HG02973 (cell line): ENCODE results near the gene CNTFR.
A peak's percentile ranks its signal among the peaks of the same experiment; 100 is the strongest.

Source experiments
- ATAC-seq: cut with Tn5 transposase; IDR thresholded peaks from one replicate; pipeline ENCODE4 v1.9.1; 2021; ENCODE audit warnings: moderate library complexity; ENCODE audit not compliant: unreplicated experiment

The CNTFR gene

DNA sequence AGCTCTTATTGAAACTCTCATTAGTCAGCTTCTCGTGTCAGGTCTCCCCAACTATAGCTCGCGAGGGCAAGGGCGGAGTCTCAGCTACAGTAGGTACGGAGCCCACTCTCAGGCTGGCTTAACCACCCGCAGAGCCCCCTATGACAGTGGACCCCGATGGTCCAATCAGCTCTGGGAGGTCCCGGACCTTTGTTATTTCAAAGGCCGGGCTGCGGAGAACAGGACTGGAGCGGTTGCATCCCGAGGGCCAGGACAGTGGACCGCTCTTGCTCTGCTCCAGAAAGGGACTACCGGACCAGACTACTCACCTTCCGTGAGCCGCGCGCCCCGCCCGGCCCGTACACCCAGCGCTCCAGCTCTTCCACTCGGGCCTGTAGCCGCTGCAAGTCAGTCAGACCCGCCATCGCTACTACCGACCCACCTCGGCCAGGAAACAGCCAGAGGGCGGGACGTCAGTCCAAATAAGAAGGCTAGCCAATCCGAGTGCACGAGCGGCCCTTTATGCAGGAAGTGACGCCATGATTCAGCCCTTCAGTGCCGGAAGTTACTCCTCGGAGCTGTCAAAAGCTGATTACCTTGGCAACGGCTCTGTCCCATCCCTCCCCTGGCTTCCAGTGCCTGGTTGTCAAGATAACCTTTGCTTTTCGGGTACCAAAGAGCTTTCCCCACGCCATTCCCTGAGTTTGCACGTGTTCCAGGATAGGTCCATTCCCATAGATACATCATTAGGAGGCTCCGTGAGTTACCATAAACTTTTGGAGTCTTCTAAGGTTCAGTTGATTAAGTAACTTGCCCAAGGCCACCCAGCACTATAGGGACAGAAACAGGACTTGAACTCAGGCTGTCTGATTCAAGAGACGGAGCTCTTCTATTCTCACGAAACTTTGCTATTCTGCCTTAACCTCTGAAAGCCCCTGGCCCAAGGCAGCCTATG, 30.8 kb upstream of the CNTFR start, which contains the start of gene DCTN3:
DCTN3 (minus strand) TSS at position 435 of the 934 bp plus-strand sequence; CDS start at position 404, 31 bp downstream.
- ATAC-seq = peak; percentile 96

DNA sequence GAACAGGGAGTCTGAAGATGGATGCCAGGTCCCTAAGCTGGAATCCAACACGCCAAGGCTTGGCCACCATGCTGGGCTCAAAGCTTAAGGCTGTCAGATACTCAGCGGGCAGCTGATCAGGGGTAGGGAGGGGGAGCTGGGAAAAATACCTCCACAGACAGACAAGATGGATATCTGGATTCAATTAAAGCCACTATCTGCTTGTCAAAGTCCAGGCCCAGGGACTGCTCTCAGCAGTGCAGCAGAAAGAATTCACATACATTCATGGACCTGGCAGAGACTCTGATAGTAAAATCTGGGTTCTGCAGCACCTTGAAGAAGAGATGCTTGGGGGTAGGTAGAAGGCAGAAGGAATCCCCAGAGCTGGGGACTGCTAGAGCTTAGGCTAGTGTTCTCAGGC, 25.6 kb upstream of the CNTFR start:
- no peak for ATAC-seq

DNA sequence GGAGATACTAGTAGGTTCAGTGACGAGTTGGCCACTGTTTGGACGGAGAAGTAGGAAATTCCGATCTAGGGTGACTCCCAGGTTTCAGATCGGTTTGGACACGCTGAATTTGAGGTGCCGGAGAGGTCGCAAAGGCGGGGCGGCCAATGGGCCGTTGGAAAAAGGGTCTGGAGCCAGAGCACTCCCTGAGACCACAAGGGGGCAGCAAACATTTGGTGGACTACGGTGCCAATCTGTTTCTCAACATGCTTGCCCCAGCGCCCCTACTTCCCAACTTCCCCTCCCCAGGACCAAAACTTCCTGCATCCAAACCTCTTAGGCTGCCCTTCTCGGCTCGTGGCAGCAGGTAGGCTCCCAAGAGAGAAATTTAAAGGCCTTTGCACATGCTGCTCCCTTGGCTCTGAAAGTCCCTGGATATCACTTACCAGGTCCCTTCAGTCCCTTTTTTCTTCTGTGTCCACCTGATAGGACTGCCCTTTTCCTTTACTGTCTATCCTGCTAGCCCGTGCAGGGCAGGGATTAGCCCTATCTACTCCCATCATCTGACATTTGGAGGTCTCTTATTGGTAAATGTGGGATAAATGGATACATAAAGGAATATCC, 23.4 kb upstream of the CNTFR start:
- ATAC-seq = no peak

DNA sequence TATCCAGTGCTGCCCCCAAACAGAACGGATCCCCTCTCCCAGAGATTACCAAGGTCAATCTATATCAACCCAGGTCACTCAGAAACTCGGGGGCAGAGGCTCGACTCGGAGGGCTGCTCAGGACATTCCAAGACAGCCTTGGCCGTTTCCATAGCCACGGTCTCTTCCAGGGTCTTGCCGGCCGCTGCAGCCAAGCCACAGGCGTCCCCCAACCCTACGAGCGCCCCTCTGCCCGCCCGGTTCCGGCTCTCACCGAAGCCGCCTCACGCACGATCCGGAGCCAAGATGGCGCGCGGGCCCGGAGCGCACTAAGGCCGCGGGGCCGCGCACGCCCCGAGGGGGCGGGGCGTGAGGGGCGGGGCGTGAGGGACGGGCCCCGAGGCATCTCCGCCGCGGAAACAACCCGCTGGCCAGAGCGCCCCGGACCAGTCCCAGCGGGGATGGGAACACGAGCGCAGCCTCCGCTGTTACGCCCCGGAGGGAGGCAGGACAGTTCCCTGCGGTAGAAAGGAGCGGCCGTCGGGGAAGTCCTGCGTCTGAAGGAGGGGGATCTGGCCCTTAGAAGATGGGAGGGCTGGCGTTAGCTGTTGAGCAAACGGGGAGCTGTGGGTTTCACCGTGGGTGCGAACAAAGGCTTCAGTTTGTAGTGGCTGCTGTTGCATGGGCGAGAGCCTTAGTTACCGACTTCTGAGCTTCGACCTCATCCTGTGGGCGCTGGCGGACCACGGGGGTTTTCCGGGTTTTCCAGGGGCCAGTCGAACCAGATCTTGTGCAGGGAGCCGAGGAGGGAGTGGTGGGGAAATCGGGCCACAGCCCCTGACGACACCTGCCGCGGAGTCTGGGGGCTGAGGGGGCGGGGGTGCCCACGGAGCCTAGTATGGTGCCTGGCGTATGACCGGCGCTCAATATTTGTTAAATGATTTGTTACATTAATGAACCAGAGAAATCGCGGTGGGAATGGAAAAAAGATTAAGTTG, 22.6 kb upstream of the CNTFR start, which contains the start of gene RPP25L:
RPP25L (minus strand) TSS at position 287 of the 977 bp plus-strand sequence. CDS start 801 bp downstream, outside the sequence.
- ATAC-seq = peak; percentile 83

DNA sequence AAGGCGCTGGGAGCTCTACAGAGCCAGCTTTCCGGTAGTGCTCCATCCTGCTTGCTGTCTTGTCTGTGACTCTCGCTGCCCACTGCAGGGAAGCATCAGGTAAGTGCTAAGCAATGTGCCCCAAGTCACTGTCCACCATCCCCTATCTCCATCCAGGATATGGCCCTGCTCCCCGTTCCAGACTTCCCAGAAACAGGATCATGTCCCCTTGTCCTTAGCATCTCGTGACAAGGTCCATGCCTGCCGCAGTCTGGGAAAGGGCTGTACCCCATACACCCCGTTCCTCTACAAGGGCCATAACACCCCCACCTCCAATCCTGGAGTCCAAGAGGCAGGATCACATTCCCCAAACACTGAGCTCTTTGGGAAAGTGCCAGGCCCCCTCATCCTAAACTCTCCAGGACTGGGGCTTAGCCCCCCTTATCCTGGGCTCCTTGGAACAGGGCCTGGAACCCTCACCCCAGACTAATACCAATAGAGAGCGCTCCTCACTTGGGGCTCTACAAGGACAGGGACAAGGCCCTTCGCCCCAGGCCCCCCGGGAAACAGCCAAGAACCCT, 21.8 kb upstream of the CNTFR start:
- ATAC-seq = no peak

DNA sequence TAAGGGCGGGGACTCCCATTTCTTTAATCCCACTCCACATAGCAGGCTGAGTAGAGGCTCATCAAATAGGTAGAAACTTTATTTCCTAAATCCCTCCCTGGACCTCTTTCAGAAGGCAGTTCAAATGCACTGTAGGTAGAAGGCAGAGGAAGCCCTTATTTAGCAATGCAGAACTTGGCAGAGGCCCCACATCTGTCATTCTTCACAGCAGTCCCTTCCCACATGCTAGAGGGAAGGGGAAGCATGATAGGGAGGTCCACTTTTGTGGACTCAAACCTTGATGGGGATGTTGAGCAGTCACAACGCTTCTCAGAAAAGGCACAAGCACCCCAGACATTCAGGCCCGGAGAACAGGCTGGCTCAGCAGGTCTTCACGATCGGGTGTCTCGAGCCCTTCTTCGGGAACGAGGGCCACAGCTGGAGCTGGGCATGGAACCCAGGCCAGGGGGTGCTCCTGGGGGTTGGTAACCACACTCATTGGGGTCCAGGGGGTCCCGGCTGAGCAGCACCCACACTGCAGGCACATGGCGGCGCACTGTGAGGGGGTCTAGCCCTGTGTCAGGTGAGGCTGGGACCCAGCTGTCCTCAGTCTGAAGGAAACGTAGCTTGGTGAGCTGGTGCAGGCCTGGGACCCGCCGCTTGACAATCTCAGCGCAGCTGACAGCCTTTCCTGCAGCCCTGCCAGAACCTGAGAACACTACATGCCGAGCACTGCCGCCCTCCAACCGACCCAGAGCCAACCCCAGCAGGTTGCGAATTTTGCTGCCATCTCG, 21.1 kb upstream of the CNTFR start:
- no peak for ATAC-seq

DNA sequence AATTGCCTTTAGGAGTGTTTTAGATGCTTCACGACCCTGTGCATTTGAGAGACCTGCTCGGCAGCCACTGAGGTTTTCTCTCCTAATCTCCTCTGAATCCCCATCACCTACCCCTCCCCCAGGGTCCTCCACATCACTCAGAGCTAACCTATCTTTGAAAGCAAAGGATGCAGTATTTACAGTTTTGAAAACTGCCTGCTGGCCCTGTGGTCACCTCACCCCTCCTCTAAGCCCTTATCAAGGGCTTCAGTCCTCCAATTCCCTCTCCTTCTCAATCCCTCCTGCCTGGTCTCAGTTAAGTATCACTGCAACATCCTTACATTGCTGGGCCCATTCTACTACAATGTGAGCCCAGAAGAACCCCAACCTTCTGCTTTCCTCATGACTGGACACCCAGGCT, 17.8 kb upstream of the CNTFR start:
- ATAC-seq = no peak

DNA sequence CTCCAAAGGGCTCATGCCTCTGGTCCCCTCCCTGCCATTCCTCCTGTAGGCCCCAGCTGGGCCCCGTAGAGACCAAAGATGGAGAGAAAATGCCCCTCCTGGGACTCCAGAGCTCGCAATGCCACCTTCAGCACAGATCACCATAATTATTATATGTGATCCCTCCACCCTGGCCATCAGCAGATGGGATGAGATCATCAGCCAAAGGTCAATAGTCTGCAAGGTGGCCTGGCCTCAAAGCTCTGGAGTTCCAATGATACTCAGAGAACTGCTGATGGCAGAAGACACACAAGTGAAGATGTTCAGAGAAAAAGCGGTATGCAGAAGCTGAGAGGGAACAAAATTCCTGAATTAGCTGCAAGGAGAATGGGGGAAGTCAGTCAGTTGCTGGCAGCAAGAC, 17.4 kb upstream of the CNTFR start:
- ATAC-seq = no peak

DNA sequence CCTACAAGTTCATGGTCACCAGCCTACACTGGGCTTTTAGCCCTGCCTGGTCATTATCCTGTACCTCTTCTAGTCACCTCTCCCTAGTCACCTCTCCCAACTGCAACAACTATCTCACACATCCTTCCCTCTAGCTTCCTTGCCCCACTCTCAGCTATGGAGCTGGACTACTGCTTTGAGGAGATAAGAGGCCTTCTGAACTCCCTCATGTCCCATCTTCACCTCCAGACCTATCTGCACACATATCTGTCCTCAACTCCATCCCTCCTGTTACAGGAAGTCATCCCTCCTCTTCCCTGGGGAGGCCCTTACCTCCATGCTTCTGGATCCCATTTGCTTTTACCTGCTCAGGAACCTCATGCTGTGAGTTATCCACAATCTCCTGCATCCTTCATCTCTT, 16.7 kb upstream of the CNTFR start:
- no peak for ATAC-seq

DNA sequence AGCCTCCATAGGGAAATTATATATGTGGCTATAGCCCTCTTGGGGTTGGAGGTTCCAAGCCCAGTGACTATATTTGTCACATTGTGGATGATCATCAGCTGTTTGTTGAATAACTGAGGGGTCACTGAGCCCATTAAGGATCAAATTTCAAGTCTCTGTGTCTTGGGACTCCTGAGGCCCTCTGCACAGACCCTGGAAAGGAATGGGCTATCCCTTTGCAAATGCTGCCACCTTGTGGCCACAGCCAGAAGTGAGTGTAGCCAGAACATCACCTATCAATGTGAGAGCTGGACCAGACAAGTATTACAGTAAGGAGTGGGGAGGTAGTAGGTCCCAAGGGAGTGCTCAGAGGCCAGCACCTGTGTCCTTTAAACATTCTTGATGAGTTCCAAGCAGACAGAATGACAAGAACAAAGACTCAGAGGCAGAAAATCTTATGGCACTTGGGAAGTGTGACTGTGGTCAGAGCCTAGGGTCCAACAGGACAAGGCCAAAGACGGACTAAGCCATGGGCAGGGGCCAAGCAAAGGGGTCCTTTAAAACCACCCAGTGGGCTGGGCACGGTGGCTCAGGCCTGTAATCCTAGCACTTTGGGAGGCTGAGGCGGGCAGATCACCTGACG, 14.2 kb upstream of the CNTFR start:
- ATAC-seq = peak; percentile 56

DNA sequence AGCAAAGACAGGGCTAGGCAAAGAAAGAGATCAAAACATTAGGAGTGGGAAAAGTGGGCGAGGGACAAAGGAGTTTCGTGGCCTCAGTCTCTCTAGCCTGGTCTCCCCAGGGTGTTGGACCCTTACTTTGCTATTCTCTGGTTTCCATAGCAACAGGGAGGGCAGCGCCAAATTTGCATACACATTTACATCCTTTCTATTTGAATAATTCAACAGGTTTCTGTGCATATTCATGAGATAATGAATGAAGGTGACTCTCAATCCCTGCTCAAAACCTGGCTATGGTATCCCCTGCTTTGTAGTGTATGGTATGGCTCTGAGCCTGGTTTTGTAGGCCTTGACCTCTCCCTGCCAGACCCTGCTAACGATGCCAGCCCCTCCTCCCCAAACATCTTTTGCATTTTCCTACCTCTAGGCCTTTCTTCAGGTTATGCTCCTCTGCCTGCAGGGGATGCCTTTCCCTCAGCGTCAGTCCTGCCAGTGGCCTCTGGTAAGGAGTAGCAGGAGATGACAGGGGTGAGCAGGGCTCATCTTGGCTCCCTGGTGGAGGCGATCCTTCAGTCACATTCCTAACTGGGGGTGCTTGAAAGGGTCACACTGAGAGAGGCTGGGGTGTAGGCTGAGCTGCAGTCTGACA, 12.5 kb upstream of the CNTFR start:
- ATAC-seq = no peak

DNA sequence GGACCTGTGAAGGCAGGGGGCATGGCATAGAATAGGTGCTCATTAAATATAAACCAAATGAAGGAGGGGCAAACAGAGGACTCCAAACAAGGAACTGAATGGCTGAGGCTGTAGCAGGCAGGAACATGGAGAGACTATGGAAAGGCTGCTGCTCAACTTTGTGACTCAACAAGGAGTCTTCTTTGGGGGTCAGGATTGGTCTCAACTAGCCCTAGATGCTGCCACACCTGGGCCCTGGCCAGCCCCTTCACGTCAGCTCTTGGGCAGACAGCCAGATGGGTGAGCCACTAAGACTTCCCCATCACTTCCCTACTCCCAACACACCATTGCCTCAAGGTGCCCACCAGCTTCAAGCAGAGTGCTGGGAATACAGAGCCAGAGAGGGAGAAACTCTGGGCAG, 11.4 kb upstream of the CNTFR start:
- no peak for ATAC-seq

DNA sequence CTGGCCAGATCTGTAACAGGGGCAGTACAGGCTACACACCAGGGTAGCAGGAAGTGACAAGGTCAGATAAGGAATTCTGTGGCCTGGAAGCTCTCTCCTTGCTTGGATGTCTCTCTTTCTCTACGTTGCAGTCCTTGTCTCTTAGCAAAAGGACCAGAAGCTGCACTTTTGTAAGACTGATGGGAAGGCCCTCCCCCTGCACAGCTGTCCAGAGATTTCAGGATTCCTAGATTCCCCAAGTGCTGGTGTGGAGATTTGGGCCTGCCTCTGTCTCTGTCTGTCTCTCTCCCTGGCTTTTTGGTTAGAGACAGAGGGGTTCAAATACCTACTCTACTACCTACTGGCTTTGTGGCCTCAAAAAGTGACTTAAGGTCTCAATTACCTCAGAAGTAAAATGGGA, 10.0 kb upstream of the CNTFR start:
- ATAC-seq = no peak

DNA sequence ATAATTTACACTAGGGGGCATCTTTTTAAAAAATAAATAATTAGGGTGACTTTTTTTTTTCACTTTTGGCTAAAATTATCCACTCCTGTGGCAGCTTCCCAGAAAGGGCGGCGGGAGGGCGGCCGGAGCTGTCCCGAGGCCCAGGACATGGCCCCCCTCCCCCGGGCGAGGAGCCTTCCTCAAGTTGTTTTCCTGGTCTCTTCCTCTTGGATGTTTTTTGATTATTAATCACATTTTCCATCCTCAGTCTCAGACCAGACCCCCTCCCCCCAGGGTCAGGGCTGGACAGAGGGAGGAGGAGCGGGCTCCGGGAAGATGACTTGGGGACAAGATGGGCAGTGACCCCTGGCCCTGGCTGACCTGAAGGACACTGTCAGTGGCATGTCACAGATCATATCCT, 4.7 kb upstream of the CNTFR start:
- no peak for ATAC-seq

DNA sequence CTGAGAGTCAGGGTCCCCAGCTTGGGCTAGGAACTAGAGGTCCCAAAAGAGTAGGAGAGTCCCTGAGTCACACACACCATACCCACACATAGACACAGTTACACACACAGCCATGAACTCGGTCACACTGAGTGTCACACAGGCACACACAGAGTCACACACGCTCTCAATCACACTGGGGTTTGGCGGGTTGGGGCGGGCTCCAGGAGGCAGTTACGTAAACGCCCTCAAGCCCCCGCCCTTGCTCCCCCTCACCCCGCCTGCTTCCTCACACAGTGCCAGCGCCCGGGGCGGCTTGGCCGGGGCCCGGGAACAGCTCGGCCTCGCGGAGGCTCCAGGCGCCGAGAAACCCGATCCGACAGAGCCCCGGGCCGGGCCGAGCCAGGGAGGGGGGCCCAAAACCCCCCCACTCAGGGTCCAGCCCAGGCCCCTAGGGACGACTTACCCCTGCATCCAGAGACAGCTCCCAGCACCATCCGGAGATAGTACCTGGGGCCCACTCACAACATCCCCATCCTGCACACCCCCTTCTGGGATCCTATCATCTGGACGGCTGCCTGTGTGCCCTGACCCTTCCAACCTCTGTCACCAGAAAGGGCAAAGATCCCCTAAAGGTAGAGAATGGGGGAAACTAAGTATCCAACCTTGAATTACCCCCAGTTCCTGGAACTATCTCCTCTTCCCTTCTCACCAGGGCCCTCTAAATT, 3.5 kb upstream of the CNTFR start:
- no peak for ATAC-seq

DNA sequence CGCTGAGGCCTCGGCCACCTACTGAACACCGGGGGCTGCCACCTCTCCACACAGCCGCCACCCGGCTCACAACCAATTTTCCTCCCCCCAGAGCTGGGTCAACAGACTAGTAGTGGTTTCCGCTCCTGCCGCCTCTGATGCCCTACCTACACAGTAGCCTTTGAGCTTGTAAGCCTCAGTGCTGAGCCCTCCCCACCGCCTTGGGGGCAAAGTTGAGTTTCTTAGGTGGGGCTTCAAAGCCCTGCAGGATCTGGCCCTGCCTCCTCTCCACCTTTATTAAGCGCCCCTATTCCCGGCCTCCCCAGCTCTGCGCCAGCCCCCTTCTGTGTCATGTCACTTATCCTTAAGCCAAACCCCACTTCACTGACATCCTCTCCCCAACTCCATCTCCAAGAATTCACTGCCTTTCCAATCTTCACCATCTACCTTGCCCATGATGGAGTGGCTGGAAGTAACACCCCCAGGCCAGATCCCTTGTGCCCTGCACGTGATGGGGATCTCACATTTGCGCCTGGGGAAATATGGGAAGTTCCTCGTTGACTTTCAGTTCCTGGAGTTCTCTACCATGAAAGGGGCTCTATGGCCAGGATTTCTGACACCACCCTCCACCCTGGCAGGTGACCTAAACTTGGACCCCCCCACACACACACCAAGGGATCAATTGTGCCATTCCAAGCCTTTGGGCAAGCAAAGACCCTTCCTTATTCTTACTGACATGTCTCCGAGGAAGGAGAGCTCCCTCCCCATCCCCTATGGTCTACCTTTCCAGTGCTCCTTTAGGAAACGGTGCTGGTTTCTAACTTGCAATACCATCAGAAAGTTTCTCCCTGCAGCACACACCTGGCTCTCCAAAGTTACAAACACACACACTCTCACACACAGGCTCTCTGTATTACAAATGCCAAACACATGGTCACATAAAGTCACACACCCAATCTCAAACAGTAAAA, 2.7 kb upstream of the CNTFR start:
- no peak for ATAC-seq

DNA sequence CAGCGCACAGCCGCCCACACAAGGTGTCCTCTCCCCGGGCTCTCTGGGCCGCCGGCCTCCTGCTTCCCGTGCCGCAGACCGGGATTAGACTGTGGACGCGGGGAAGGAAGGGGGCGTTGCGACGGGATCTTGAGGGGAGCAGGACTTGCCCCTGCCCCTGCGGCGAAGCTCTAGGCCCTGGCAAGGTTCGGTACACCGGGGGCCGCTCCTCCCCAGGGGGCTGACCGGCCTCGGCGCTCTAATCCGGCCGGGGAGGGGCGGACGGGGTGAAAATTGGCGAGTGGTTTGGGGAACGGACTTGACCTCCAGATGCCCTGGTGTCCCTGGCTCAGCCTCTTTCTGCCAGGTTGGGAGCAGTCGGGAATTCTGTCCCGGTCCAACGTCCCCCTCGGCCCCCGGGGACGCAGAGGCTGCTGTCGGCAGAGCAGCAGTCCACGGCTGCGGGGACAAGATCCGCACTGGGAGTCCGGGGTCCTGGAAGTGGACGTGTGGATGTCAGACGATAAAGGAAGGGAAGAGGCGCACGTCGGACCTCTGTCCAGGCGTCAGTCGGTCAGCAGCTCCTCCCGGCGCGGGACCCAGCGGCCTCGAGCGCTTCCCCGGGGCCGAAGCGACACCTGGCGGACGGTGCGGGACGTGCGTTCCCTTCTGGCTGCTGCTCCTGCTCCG, 1.9 kb upstream of the CNTFR start:
- ATAC-seq = peak; percentile 54
